IMR-90 (cell line): ENCODE data around the gene DDI2. TPM values are rescaled to one million over a fixed set of nuclear protein-coding genes. Genes with fewer than 3 reads are reported as not detected.

Experiments used
- ATAC-seq: fragments of 200-7000 bp; cut with Tn5 transposase; 2 replicates; pipeline ENCODE4 v1.9.1; 2020; ENCODE audit warnings: low read depth, mild to moderate bottlenecking, moderate library complexity
- BruUV-seq: library from RNA; stranded (reverse); fragments of 400-500 nt; replicated peaks from 2 replicates; lab custom pipeline; 2021; lab: Mats Ljungman, UMichigan
- CTCF ChIA-PET: fragments of 300-600 bp; formaldehyde crosslinking; extraction: SDS; loops from one replicate; lab custom pipeline; 2021; ENCODE audit warnings: antibody characterized with exemption; lab: Yijun Ruan, JAX
- POLR2A ChIA-PET: fragments of 300-600 bp; sonication (Branson Sonifier 250); formaldehyde crosslinking; loops from one replicate; lab custom pipeline; 2022; ENCODE audit warnings: antibody characterized with exemption; ENCODE audit not compliant: unreplicated experiment; lab: Charles Lee
- DNase-seq: peaks from one replicate; pipeline ENCODE4 v3.0.0; 2013
- H2AFZ ChIP-seq: replicated peaks from 2 replicates; pipeline ENCODE3; 2013; ENCODE audit warnings: low read length, mild to moderate bottlenecking; ENCODE audit not compliant: poor library complexity
- H2AK5ac ChIP-seq: 2 replicates; pipeline ENCODE4 v1.6.1; 2013; ENCODE audit warnings: low read depth, low read length, inconsistent platforms
- H2AK9ac ChIP-seq: replicated peaks from 2 replicates; pipeline ENCODE3; 2013; ENCODE audit warnings: mild to moderate bottlenecking, low read depth, low read length, moderate library complexity; ENCODE audit not compliant: poor library complexity
- H2BK120ac ChIP-seq: 2 replicates; pipeline ENCODE4 v1.6.1; 2013; ENCODE audit warnings: low read depth, low read length, inconsistent platforms
- H2BK15ac ChIP-seq: 3 replicates; pipeline ENCODE4 v1.6.1; 2013; ENCODE audit warnings: low read depth, low read length, inconsistent platforms
- H2BK20ac ChIP-seq: 2 replicates; pipeline ENCODE4 v1.6.1; 2013; ENCODE audit warnings: low read depth, mild to moderate bottlenecking, inconsistent platforms, low read length, moderate library complexity
- H2BK5ac ChIP-seq: 2 replicates; pipeline ENCODE4 v1.6.1; 2013; ENCODE audit warnings: mild to moderate bottlenecking, low read depth, low read length, inconsistent platforms; ENCODE audit not compliant: poor library complexity, severe bottlenecking
- H3K14ac ChIP-seq: replicated peaks from 2 replicates; pipeline ENCODE4 v1.6.1; 2013; ENCODE audit warnings: low read depth, low read length, inconsistent platforms
- H3K18ac ChIP-seq: 2 replicates; pipeline ENCODE4 v1.6.1; 2013; ENCODE audit warnings: low read depth, low read length, control low read depth
- H3K23ac ChIP-seq: 2 replicates; pipeline ENCODE4 v1.6.1; 2013; ENCODE audit warnings: low read depth, low read length, inconsistent platforms
- H3K27ac ChIP-seq: 2 replicates; pipeline ENCODE4 v1.5.1; 2013; ENCODE audit warnings: mild to moderate bottlenecking, control low read depth, low read length; ENCODE audit not compliant: insufficient read depth
- H3K27me3 ChIP-seq: 2 replicates; pipeline ENCODE4 v1.6.1; 2013; ENCODE audit warnings: low read length; ENCODE audit not compliant: control insufficient read depth, insufficient read depth
- H3K36me3 ChIP-seq: 2 replicates; pipeline ENCODE4 v1.6.1; 2013; ENCODE audit warnings: low read length, mixed read lengths; ENCODE audit not compliant: control insufficient read depth, insufficient read depth
- H3K4ac ChIP-seq: 2 replicates; pipeline ENCODE4 v1.6.1; 2013; ENCODE audit warnings: low read depth, low read length, inconsistent platforms
- H3K4me1 ChIP-seq: 2 replicates; pipeline ENCODE4 v1.6.1; 2013; ENCODE audit warnings: low read length, mixed read lengths; ENCODE audit not compliant: control insufficient read depth, insufficient read depth
- H3K4me2 ChIP-seq: 2 replicates; pipeline ENCODE4 v1.6.1; 2013; ENCODE audit warnings: low read depth, mild to moderate bottlenecking, control low read depth, low read length, moderate library complexity
- H3K4me3 ChIP-seq: 2 replicates; pipeline ENCODE4 v1.5.1; 2013; ENCODE audit warnings: low read depth, mild to moderate bottlenecking, control low read depth, low read length, moderate library complexity; ENCODE audit not compliant: insufficient read depth
- H3K56ac ChIP-seq: 2 replicates; pipeline ENCODE4 v1.6.1; 2013; ENCODE audit warnings: low read length, inconsistent platforms; ENCODE audit not compliant: insufficient read depth; ENCODE audit errors: extremely low read depth
- H3K79me1 ChIP-seq, 2 experiments: 2 replicates each; pipeline ENCODE4 v1.6.1; 2013; ENCODE audit warnings: low read length in 2 of 2, inconsistent platforms in 1 of 2, low read depth in 1 of 2
- H3K9ac ChIP-seq: 2 replicates; pipeline ENCODE4 v1.6.1; 2013; ENCODE audit warnings: low read depth, low read length, control low read depth
- H3K9me1 ChIP-seq: 2 replicates; pipeline ENCODE4 v1.6.1; 2013; ENCODE audit warnings: low read length, inconsistent platforms; ENCODE audit not compliant: insufficient read depth
- H3K9me3 ChIP-seq: 2 replicates; pipeline ENCODE4 v1.6.1; 2013; ENCODE audit warnings: low read length; ENCODE audit not compliant: control insufficient read depth, insufficient read depth
- H4K20me1 ChIP-seq: 2 replicates; pipeline ENCODE4 v1.6.1; 2013; ENCODE audit warnings: low read length, inconsistent platforms; ENCODE audit not compliant: insufficient read depth
- H4K5ac ChIP-seq: 2 replicates; pipeline ENCODE4 v1.6.1; 2013; ENCODE audit warnings: mild to moderate bottlenecking, low read depth, low read length, control low read depth
- H4K8ac ChIP-seq, 2 experiments: 2 replicates each; pipeline ENCODE4 v1.6.1; 2013; ENCODE audit warnings: low read depth in 2 of 2, low read length in 2 of 2, control low read depth in 1 of 2, inconsistent platforms in 1 of 2
- H4K91ac ChIP-seq: 2 replicates; pipeline ENCODE4 v1.6.1; 2013; ENCODE audit warnings: low read depth, low read length, inconsistent platforms; ENCODE audit not compliant: insufficient read depth
- CEBPB ChIP-seq: IDR thresholded peaks from 2 replicates; pipeline ENCODE4 v1.6.1; 2012; ENCODE audit warnings: low read depth, low read length, improper control_type of control experiment
- MXI1 ChIP-seq: IDR thresholded peaks from 2 replicates; pipeline ENCODE4 v1.6.1; 2012; ENCODE audit warnings: low read depth, mild to moderate bottlenecking, low read length, moderate library complexity, borderline replicate concordance
- WGBS, 2 experiments: methylation state at CpG; one replicate each; pipeline versions ENCODE4 v1.1.5 to v1.1.7; 2013; ENCODE audit warnings: missing lambda C conversion rate in 2 of 2; ENCODE audit not compliant: insufficient read length in 1 of 2; ENCODE audit errors: extremely low coverage in 2 of 2; 5-methylcytosine and 5-hydroxymethylcytosine counted together
- dilution Hi-C: fragments of 300-500 bp; cut with HindIII; formaldehyde crosslinking; loops from one replicate; pipeline ENCODE4 v1.14.3; 2018; ENCODE audit warnings: low sequenced_read_pairs; ENCODE audit not compliant: unreplicated experiment
- in situ Hi-C: fragments of 300-500 bp; cut with MboI; formaldehyde crosslinking; loops from 3 replicates; pipeline ENCODE4 v1.14.3; 2019; ENCODE audit warnings: low sequenced_read_pairs, inconsistent platforms, mixed read lengths
- intact Hi-C: fragments of 100-400 bp; cut with micrococcal nuclease; formaldehyde crosslinking; loops from 2 replicates; pipeline ENCODE4 v1.10.0; 2022
- polyA plus RNA-seq, 3 experiments: library from polyadenylated mRNA; depleted of rRNA; stranded (reverse); fragments of >200 nt; gene quantifications; 2 replicates each; pipeline ENCODE4 v1.2.3, GENCODE V29; 2012; ENCODE audit warnings: low replicate concordance in 1 of 3
- total RNA-seq: library from RNA; depleted of rRNA; stranded (reverse); fragments of >200 nt; gene quantifications from 2 replicates; pipeline ENCODE4 v1.2.3, GENCODE V29; 2012

The DDI2 gene
- total and polyA plus RNA-seq, 2 of the 4 experiments (the other 2 are of a cell fraction), result 6.0 to 13.4 TPM

- H3K23ac ChIP-seq, result peak overlapping the region; percentile 29; the same call in 1 of the 2 replicates
- H2BK5ac ChIP-seq, result no peak overlapping the region
- in situ Hi-C loops (no loop called here), intact Hi-C loops (no loop called here), dilution Hi-C loops (no loop called here)
- peaks cover 62% of the 10 kb centered on the region for H4K20me1 ChIP-seq
- BruUV-seq, result no TSS peak
- H2AK9ac ChIP-seq, result no peak overlapping the region
- peaks cover 3% of the 10 kb centered on the region; the same call in 1 of the 2 replicates for H3K36me3 ChIP-seq
- no peak for ATAC-seq
- no peak overlapping the region for H2AFZ ChIP-seq
- no peak for DNase-seq
- H3K4ac ChIP-seq, result no peak overlapping the region
- H3K56ac ChIP-seq, result no peak overlapping the region
- no peak overlapping the region for H4K91ac ChIP-seq
- H3K9me1 ChIP-seq, result peaks cover 8% of the 10 kb centered on the region; the same call in 1 of the 2 replicates
- no peak overlapping the region for H3K18ac ChIP-seq
- H3K79me1 ChIP-seq, result peaks cover 27 to 68% of the 10 kb centered on the region in 2 experiments
- H3K27me3 ChIP-seq, result no peaks in the 10 kb centered on the region
- no peak for TF ChIP-seq MXI1
- TF ChIP-seq CEBPB, result peak; percentile 51
- H3K4me2 ChIP-seq, result no peak overlapping the region
- H3K27ac ChIP-seq, result no peak overlapping the region
- H3K9ac ChIP-seq, result no peak overlapping the region
- no peak overlapping the region for H3K4me3 ChIP-seq
- no peak overlapping the region for H2BK20ac ChIP-seq
- H2AK5ac ChIP-seq, result no peak overlapping the region
- no peak overlapping the region for H3K14ac ChIP-seq
- peaks cover 12% of the 10 kb centered on the region for H3K4me1 ChIP-seq
- H4K5ac ChIP-seq, result no peak overlapping the region
- POLR2A ChIA-PET, result interaction anchor here (0.6 kb wide), 1 partner anchor 58 kb away, joined by 4 read pairs; no protein-coding TSS in a partner anchor
- WGBS, 2 experiments, result 40% methylated on average over 1 of the region's 2 CpGs; no CpG with 5 or more reads in 1 of the 2 experiments
- H4K8ac ChIP-seq, result no peak overlapping the region
- no peaks in the 10 kb centered on the region for H3K9me3 ChIP-seq
- no peak overlapping the region for H2BK15ac ChIP-seq
- H2BK120ac ChIP-seq, result no peak overlapping the region
- CTCF ChIA-PET, result no interaction called here
Observed at GRCh38 chr1:15687446-15687845, 70.2 kb downstream of the DDI2 start.
